Neural progenitor cell (in vitro differentiated cells): ENCODE data around the gene RPTOR. TPM values are rescaled to one million over a fixed set of nuclear protein-coding genes. Genes with fewer than 3 reads are reported as not detected.

Experiments
- DNase-seq: peaks from one replicate; pipeline ENCODE4 v3.0.0-alpha.2; 2016; ENCODE audit warnings: low spot score
- H2AFZ ChIP-seq: fragments of 200-600 bp; sonication (generic); replicated peaks from 2 replicates; pipeline ENCODE4 v1.6.1; 2016; ENCODE audit warnings: antibody characterized with exemption
- H3F3A ChIP-seq: fragments of 200-600 bp; sonication (generic); 2 replicates; pipeline ENCODE4 v1.6.1; 2016; ENCODE audit warnings: antibody characterized with exemption, low read depth
- H3K27ac ChIP-seq: fragments of 200-600 bp; sonication (generic); 2 replicates; pipeline ENCODE4 v1.5.1; 2016; ENCODE audit warnings: mild to moderate bottlenecking
- H3K27me3 ChIP-seq: fragments of 200-600 bp; sonication (generic); 2 replicates; pipeline ENCODE4 v1.6.1; 2016; ENCODE audit warnings: mild to moderate bottlenecking, moderate library complexity
- H3K36me3 ChIP-seq: fragments of 200-600 bp; sonication (generic); 2 replicates; pipeline ENCODE4 v1.5.1; 2016
- H3K4me1 ChIP-seq: fragments of 200-600 bp; sonication (generic); 2 replicates; pipeline ENCODE4 v1.6.1; 2016; ENCODE audit warnings: mixed run types
- H3K4me2 ChIP-seq: fragments of 200-600 bp; sonication (generic); 2 replicates; pipeline ENCODE4 v1.6.1; 2016
- H3K4me3 ChIP-seq: fragments of 200-600 bp; sonication (generic); 2 replicates; pipeline ENCODE4 v1.5.1; 2016
- H3K79me2 ChIP-seq: fragments of 200-600 bp; sonication (generic); 2 replicates; pipeline ENCODE4 v1.6.1; 2016; ENCODE audit warnings: low read depth
- H3K9ac ChIP-seq: fragments of 200-600 bp; sonication (generic); 2 replicates; pipeline ENCODE4 v1.6.1; 2016
- H3K9me3 ChIP-seq: fragments of 200-600 bp; sonication (generic); 2 replicates; pipeline ENCODE4 v1.5.1; 2016; ENCODE audit warnings: low read depth
- H4K20me1 ChIP-seq: fragments of 200-600 bp; sonication (generic); 2 replicates; pipeline ENCODE4 v1.6.1; 2016; ENCODE audit warnings: low read depth
- H3K27ac Mint-ChIP-seq: 3 replicates; pipeline ENCODE4 v1.8.0; 2021; ENCODE audit warnings: mixed read lengths
- H3K27me3 Mint-ChIP-seq: 2 replicates; pipeline ENCODE4 v1.8.0; 2022; ENCODE audit warnings: low read depth, mild to moderate bottlenecking, inconsistent platforms, moderate library complexity, mixed read lengths; ENCODE audit not compliant: insufficient read depth
- H3K36me3 Mint-ChIP-seq: 3 replicates; pipeline ENCODE4 v1.8.0; 2021; ENCODE audit warnings: mixed read lengths
- H3K4me1 Mint-ChIP-seq: 3 replicates; pipeline ENCODE4 v1.8.0; 2021; ENCODE audit warnings: mixed read lengths
- H3K4me3 Mint-ChIP-seq: 3 replicates; pipeline ENCODE4 v1.8.0; 2021; ENCODE audit warnings: mild to moderate bottlenecking, moderate library complexity, mixed read lengths
- H3K9me3 Mint-ChIP-seq: 3 replicates; pipeline ENCODE4 v1.8.0; 2020; ENCODE audit warnings: mixed read lengths
- EZH2 ChIP-seq: fragments of 200-600 bp; sonication (generic); IDR thresholded peaks from 2 replicates; pipeline ENCODE4 v1.6.1; 2017; ENCODE audit warnings: antibody characterized with exemption, mild to moderate bottlenecking, moderate library complexity
- EZH2phosphoT487 ChIP-seq: fragments of 200-600 bp; sonication (generic); IDR thresholded peaks from 2 replicates; pipeline ENCODE4 v1.6.1; 2017; ENCODE audit warnings: antibody characterized with exemption
- total RNA-seq: library from RNA; depleted of rRNA; stranded (reverse); fragments of >200 nt; gene quantifications from 2 replicates; pipeline ENCODE4 v1.2.3, GENCODE V29; 2015; ENCODE audit warnings: low replicate concordance
- TF ChIP-seq, protein P1 (sequence below): fragments of 200-600 bp; sonication (generic); IDR thresholded peaks from 2 replicates; pipeline ENCODE4 v1.5.1; 2017; ENCODE audit warnings: antibody characterized with exemption, mild to moderate bottlenecking

Gene RPTOR
- total RNA-seq, 1 donor from 2014 or later: 7.4 TPM

DNA sequence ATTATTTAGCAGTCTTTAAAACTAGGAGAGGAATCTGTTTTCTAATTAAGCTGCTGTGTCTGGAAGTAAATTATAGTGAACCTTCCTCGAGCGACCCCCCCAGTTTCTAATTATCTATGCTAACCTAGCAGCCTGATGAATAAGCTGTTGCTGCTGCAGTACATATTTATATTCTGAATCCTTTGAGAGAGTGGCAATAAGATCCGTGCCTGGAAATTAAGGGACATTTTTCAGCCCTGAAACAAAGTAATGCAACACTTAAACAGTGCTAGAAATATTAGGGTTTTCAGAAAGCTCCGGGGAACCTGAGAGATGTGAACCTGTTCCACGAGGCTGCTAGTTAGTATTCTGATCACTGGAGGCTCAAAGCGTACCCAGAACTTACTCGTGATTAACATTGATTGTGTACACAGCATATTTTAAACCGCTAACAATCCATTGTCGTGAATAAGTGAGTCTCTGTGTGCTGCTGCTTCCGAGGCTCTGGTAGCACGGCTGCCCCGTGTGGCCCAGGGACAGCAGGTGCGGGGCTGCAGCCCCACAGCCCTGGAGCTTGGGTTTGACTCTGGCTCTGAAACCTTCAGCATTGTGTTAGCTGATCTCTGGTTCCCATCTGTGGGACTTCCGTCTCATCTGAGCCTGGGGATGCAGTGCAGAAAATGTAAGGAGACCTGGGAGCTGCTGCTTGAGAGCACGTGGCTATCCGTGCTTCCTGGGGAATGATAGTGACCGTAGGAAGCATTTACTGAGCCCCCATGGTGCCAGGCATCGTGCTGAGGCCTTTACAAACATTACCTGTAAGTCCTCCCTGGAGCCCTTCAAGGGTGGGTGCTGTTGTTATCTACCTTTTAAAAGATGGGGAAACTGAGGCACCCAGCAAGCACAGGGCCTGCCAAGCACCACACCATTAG is 256.1 kb downstream of the RPTOR start:
- H3K9ac ChIP-seq: no peak overlapping the region
- no peaks in the 10 kb centered on the region for H3K36me3 ChIP-seq
- Mint-ChIP-seq H3K4me1 (peaks cover 12% of the 10 kb centered on the region), H3K4me3 (no peak overlapping the region), H3K27ac (no peak overlapping the region), H3K27me3 (no peaks in the 10 kb centered on the region), H3K36me3 (peaks cover 15% of the 10 kb centered on the region), H3K9me3 (no peaks in the 10 kb centered on the region)
- no peak for TF ChIP-seq EZH2
- no peak overlapping the region for H2AFZ ChIP-seq
- no peak overlapping the region for H3K27ac ChIP-seq
- H3K27me3 ChIP-seq: no peaks in the 10 kb centered on the region
- H3K4me1 ChIP-seq: peaks cover 9% of the 10 kb centered on the region
- no peaks in the 10 kb centered on the region for H4K20me1 ChIP-seq
- no peak overlapping the region for H3K4me3 ChIP-seq
- no peaks in the 10 kb centered on the region for H3K79me2 ChIP-seq
- DNase-seq: no peak
- H3F3A ChIP-seq: no peaks in the 10 kb centered on the region
- H3K9me3 ChIP-seq: no peaks in the 10 kb centered on the region
- no peak overlapping the region for H3K4me2 ChIP-seq

DNA sequence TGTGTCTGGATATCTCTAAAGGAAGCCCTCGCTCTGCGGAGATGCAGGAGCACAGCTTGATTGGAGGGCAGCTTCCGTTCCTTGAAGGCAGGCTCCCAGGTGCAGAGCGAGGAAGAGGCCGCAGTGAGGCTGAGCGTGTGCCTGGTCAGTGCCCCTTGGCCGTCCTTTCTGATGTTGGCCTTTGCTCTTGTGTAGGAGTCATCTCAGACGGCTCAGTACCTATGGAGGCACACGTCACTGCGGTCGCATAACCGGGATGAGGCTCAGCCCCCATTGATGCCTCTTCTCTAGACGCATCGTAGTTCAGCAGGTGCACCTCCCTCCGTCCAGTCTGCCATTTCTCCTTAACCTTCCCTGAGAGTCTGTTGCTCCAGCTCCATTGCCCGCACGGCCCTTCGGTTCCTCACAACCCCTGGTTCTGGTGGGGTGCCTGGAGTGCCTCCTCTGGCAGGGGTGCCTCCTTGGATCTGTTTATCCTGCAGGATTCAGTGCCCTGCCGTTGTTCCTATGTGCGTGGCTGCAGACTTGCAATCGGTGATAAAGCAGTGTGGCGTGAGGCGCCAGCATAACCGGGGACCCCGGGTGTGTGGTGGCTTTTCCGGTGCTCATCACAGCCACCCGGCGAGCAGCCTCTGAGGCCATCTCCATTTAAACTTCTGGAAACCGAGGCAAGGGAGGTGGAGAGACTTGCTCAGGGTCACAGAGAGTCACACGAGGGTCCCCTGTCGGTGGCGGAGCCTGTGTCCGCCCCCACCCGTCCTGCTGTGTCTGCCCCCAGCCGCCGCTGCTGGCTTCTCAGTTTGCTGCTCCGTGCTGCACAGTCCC is 258.2 kb downstream of the RPTOR start:
- Histone ChIP-seq H3K4me1 (peaks cover 9% of the 10 kb centered on the region), H3K4me2 (no peak overlapping the region), H3K9ac (no peak overlapping the region), H2AFZ (no peak overlapping the region), H3K36me3 (peaks cover 9% of the 10 kb centered on the region), H3F3A (no peaks in the 10 kb centered on the region), H3K27me3 (no peaks in the 10 kb centered on the region), H3K27ac (no peak overlapping the region), H3K9me3 (peaks cover 10% of the 10 kb centered on the region), H4K20me1 (no peaks in the 10 kb centered on the region), H3K4me3 (no peak overlapping the region), H3K79me2 (no peaks in the 10 kb centered on the region)
- Mint-ChIP-seq H3K27me3 (no peaks in the 10 kb centered on the region), H3K27ac (peak overlapping the region; percentile 76), H3K4me1 (peaks cover 12% of the 10 kb centered on the region), H3K4me3 (no peak overlapping the region), H3K36me3 (peaks cover 10% of the 10 kb centered on the region), H3K9me3 (peaks cover 11% of the 10 kb centered on the region)
- no peak for TF ChIP-seq EZH2
- TF ChIP-seq, protein P1, sequence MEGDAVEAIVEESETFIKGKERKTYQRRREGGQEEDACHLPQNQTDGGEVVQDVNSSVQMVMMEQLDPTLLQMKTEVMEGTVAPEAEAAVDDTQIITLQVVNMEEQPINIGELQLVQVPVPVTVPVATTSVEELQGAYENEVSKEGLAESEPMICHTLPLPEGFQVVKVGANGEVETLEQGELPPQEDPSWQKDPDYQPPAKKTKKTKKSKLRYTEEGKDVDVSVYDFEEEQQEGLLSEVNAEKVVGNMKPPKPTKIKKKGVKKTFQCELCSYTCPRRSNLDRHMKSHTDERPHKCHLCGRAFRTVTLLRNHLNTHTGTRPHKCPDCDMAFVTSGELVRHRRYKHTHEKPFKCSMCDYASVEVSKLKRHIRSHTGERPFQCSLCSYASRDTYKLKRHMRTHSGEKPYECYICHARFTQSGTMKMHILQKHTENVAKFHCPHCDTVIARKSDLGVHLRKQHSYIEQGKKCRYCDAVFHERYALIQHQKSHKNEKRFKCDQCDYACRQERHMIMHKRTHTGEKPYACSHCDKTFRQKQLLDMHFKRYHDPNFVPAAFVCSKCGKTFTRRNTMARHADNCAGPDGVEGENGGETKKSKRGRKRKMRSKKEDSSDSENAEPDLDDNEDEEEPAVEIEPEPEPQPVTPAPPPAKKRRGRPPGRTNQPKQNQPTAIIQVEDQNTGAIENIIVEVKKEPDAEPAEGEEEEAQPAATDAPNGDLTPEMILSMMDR: no peak
- no peak for TF ChIP-seq EZH2phosphoT487
- DNase-seq: no peak

DNA sequence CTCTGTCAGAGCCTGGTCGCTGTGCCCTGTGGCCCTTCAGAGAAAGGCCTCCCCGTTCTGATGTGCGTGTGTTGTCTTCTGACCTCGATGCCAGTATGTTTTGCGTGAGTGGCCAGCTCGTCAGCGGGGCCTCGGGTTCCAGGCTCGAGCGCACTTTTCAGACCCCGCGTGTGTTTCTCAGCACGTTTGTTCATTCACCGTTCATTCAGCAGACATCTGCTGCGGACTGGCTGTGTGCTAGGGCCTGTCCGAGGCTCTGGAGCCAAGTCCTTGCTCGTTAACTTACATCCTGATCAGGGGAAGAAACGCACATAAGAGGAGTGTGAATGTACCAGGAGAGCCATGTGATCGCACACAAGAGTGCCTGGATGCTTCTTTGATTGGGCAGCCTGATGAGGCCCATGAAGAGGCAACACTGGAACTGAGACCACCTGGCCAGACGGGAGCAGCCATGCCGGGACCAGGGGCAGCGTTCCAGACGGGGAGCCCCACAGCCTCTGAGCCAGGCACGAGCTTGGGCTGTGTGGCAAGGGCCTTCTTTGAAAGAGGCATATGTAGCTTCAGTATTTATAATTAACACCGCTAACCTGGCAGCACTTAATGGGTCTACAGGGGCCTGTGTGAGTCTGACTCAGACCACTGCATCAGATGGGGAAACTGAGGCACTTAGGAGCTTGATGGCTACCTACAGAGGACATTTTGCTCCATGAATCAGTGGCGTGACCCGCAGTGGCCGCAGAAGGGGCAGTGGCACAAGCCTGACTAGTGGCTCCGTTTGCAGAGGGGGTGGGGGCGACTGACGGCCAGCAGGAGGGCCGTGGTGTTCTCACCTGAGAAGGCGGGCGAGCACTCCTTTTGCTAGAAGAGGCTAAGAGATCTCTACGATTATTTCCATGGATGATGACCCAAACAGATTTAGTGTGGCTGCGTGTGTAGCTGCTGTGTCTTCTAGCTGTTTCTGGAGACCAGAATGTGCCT is 259.1 kb downstream of the RPTOR start:
- Mint-ChIP-seq H3K27ac (peak overlapping the region; percentile 76), H3K4me3 (no peak overlapping the region)
- H3K9ac ChIP-seq: no peak overlapping the region

More for the DNA sequence above, 259.1 kb downstream of the RPTOR start:
- H3K9me3 Mint-ChIP-seq: peaks cover 11% of the 10 kb centered on the region
- no peak overlapping the region for H3K4me2 ChIP-seq
- H3K79me2 ChIP-seq: no peaks in the 10 kb centered on the region
- H3F3A ChIP-seq: no peaks in the 10 kb centered on the region
- no peak overlapping the region for H2AFZ ChIP-seq
- no peaks in the 10 kb centered on the region for H4K20me1 ChIP-seq
- peaks cover 9% of the 10 kb centered on the region for H3K36me3 ChIP-seq
- H3K27me3 ChIP-seq: no peaks in the 10 kb centered on the region
- H3K4me3 ChIP-seq: no peak overlapping the region
- peaks cover 9% of the 10 kb centered on the region for H3K4me1 ChIP-seq
- peaks cover 10% of the 10 kb centered on the region for H3K9me3 ChIP-seq
- H3K27me3 Mint-ChIP-seq: no peaks in the 10 kb centered on the region
- peaks cover 15% of the 10 kb centered on the region for H3K36me3 Mint-ChIP-seq
- DNase-seq: no peak
- H3K4me1 Mint-ChIP-seq: peaks cover 12% of the 10 kb centered on the region
- H3K27ac ChIP-seq: no peak overlapping the region
- TF ChIP-seq EZH2 (no peak), EZH2phosphoT487 (no peak)
- TF ChIP-seq, protein P1: no peak
